Hypothalamus (tissue), 51 donors: ENCODE data around the gene ZFYVE21.

ENCODE experiments used
- DNase-seq, 51 donors: peaks; one replicate each; lab custom pipeline; 2025; lab: John Stamatoyannopoulos, UW

The ZFYVE21 gene

GRCh38 chr14:103718572-103718971, 3.0 kb downstream of the ZFYVE21 start:
- DNase-seq: peak in 1 of 51 donors; percentile 48

GRCh38 chr14:103719751-103720150, 4.1 kb downstream of the ZFYVE21 start:
- no peak for DNase-seq

GRCh38 chr14:103721334-103722120, 5.9 kb downstream of the ZFYVE21 start:
- DNase-seq: peak in 3 of 51 donors; percentile 45 to 68 (median 49)

- no peak for DNase-seq
Measured at GRCh38 chr14:103723748-103724081, 8.1 kb downstream of the ZFYVE21 start.

- peak in 27 of 51 donors; percentile 16 to 70 (median 51) for DNase-seq
Measured at GRCh38 chr14:103724116-103724515, 8.5 kb downstream of the ZFYVE21 start.

GRCh38 chr14:103725001-103725682, 9.5 kb downstream of the ZFYVE21 start:
- no peak for DNase-seq

- DNase-seq: no peak
Measured at GRCh38 chr14:103725739-103726395, 10.3 kb downstream of the ZFYVE21 start.

- DNase-seq: no peak
Measured at GRCh38 chr14:103726474-103726873, 10.9 kb downstream of the ZFYVE21 start.

GRCh38 chr14:103727313-103727980, 11.8 kb downstream of the ZFYVE21 start:
- DNase-seq: peak in 9 of 51 donors; percentile 23 to 43 (median 34)

- no peak for DNase-seq
Measured at GRCh38 chr14:103728141-103728540, 12.5 kb downstream of the ZFYVE21 start.

GRCh38 chr14:103728721-103729120, 13.1 kb downstream of the ZFYVE21 start:
- no peak for DNase-seq

- DNase-seq: no peak
Measured at GRCh38 chr14:103729496-103730448, 14.2 kb downstream of the ZFYVE21 start.

- DNase-seq: peak in 3 of 51 donors; percentile 12 to 37 (median 23)
Measured at GRCh38 chr14:103730490-103731035, 15.0 kb downstream of the ZFYVE21 start.

GRCh38 chr14:103731481-103731880, 15.9 kb downstream of the ZFYVE21 start:
- DNase-seq: no peak

- DNase-seq: no peak
Measured at GRCh38 chr14:103731916-103732867, 16.6 kb downstream of the ZFYVE21 start.

- no peak for DNase-seq
Measured at GRCh38 chr14:103732868-103733620, 17.4 kb downstream of the ZFYVE21 start.

GRCh38 chr14:103733651-103734050, 18.0 kb downstream of the ZFYVE21 start:
- DNase-seq: no peak
